CMK (cell line): Measurements from ENCODE around the gene SLC6A11.

Experiments used
- DNase-seq: peaks from one replicate; pipeline ENCODE4 v3.0.0-alpha.2; 2010; ENCODE audit warnings: low read depth

Gene SLC6A11

DNA sequence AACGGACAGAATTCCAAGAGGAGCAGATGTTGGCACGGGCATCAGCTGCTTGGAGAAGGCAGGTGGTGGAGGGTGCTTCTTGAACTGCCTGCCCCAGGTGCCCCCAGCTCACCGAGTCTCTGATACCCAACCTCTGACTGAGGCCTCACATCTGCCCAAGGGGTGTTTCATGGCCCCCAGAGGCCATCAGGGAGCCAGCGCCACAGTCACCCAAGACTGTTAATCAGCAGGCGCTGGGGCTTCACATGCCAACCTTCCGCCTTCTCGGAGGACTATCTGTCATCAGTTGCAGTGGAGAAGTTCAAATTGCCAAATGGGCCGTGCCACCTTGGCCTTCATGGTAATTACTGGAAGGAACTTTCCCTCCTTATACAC is 114.6 kb downstream of the SLC6A11 start:
- DNase-seq = no peak

DNA sequence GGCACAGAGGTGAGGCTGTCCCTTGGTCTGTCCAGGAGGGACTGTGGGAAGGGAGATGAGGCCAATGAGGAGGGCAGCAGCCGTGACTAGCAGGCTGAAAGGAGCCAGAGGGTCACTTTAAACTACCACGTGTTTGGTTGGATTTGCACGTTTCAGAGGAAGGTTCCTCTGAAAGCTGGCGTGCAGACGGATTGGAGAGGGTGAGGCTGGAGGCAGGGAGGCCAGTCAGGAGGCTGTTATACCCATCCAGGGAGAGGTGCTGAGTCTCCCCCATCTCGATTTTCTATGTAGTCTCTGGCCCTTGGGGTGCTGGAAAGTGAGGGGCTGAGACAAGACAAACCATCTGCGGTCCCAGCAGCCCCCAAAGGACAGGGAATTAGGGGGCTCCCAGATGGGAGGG is 116.6 kb downstream of the SLC6A11 start:
- no peak for DNase-seq

DNA sequence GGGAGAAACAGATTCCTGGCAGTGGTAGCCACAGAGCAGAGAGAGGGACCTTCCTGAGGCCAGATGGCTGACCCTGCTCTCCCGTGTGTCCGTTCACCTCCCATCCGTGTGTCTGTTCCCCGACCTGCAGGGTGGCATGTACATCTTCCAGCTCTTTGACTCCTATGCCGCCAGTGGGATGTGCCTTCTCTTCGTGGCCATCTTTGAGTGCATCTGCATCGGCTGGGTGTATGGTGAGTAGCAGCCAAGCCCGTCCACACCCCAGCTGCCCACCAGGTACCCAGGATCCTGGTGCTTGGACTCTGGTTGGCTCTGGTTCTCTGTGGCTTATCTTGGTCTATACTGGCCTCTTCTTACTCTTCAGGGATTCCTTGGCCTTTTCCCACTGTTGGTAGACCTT is 117.0 kb downstream of the SLC6A11 start:
- no peak for DNase-seq

DNA sequence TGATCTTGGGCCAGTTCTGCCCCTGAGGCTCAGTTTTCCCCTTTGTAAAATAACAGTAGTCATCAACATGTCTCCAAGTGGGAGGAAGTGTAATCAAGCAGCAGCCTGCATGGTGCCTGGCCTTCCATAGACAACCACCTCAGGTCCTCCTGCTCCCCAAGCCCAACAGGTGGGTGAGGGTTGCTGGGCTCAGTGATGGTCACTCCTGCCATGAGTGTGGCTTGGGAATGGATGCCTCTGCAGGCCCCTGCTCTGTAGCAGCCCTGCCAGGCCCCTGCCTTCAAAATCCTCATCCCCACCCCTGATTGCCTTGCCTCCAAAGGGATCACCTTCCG is 117.4 kb downstream of the SLC6A11 start:
- no peak for DNase-seq

DNA sequence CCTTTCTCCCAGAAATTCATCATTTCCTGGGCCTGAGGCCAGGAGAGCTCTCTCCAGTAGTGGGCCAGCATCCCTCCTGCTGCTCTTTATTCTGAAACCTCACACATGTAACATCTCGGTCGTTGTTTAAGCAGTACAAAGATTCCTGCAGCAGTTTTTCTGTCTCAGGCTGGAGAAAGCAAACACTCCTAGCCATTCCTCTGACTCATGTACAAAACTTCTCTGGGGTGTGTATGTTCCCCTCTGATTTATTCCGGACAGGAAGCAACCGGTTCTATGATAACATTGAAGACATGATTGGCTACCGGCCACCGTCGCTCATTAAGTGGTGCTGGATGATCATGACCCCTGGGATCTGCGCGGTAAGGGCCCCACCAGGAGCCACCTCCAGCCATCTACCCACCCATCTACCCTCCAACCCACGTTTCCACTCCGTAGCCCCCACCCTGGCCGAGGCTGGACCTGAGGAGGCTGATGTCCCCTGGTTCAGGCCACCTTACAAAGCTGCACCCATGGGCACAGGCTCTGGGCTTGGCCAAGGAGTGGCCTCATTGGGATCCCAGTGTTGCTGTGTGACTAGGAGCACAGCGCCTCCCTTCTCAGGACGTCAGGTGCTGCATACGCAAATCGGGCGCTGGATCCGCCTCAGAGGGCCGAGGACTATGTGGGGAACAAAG is 117.9 kb downstream of the SLC6A11 start:
- no peak for DNase-seq

DNA sequence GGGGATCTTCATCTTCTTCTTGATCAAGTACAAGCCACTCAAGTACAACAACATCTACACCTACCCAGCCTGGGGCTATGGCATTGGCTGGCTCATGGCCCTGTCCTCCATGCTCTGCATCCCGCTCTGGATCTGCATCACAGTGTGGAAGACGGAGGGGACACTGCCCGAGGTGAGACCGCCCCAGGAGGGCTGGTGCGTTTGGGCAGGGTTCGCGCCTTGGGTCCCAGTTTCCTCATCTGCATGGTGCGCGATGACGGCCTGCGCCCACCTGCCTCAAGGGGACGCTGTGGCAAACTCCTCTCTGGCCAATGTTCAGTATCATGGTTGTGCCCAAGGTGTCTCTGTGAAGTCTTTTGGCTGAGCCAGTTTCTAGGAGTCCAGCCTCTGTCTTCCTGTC is 119.0 kb downstream of the SLC6A11 start:
- no peak for DNase-seq

DNA sequence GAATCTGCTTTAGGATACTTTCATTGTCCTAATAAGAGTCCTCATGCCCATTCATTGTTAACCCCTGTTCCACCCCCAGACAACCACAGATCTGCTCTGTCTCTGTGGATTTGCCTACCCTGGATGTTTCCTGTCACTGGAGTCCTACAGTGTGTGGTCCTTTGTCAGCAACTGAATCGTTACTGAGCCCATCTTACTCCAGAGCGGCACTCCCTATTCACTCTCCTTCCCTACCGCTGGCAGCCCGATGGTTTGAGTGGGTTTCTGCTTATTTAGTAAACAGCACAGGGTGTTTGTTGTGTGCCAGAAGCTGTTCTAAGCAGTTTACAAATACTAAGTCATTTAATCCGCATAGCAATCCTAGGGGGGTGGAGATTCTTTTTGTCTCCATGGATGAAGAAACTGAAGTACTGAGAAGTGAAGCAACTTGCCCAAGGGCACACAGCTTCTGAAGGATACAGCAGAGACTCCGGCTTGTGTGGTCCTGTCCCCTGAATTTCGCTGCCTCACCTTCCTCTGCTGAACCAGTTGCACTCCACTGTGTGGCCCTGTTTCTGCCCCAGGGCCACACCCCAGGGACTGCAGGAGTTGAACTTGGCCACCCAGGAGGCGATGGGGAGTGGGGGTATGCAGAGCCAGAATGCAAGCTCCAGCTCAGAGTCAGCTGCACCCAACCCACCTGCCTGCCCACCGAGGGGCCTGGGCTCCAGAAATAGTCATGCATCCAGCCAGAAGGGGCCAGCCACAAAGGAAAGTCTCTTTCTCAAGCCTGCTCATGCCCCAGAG is 120.0 kb downstream of the SLC6A11 start:
- no peak for DNase-seq

DNA sequence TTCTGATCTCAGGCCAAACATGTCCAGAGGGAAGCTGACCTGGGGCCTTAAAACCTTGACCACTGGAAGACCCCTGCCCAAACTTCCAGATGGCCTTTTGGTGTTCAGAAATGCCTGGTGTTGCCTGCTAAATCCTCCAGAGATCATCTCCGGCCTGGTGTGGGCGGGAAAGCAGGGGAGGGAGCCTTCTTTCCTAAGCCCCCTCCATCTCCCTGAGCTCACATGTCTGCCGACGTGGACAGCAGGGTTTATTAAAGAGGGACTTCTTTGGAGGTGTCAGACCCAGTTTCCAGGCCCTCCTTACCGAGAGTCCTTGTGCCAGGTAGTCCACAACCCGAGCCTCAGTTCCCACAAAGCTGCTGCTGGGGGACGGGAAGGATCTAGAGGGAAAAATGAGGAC is 120.7 kb downstream of the SLC6A11 start:
- no peak for DNase-seq

DNA sequence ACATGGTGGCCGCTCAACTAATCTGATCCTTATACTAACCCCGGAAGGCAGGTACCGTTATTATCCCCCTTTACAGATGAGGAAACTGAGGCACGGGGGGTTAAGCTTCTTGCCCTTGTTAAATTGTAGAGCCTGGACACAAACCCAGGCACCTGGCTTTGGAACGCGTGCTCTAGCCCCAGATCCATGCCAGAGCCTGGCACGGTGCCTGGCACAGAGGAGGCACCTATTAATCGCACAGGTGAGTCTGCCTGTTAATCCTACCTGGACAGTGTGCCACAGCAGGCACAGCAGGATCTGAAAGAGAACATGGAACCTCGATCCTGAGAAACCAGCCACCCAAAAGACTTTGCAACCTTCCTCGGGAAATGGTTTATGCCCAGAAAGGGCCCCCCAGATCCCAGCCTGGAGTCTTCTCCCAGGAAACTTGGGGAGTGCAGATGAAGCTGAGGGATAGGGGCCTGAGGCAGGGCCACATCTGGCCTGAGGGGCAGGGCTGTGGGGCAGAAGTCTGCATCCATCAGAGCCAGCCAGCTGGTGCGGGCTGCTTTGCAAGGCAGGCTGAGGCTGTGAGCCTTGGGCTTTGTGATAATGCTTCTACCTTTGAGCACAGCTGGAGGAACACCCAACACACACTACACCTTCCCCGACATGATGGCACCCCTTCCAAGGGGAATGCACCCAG is 121.3 kb downstream of the SLC6A11 start:
- no peak for DNase-seq

DNA sequence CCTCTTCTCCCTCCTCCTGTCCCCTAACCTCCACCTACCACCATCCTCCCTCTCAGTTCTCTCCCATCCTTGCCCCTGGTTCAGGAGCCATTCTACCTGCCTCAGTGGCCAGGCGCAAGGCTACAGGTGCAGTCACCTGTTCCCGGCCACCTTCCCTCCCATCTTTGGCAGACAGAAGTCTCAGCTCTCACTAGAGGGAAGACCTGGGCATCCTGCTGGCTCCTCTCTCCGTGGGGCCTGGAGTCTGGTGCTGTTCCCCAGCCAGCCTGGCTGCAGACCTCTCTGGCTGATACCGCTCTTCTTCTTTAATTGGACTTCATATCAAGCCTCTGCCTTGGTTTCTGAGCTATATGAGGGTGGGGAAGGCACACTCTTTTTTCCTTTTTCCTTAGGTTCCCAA is 123.5 kb downstream of the SLC6A11 start:
- no peak for DNase-seq

DNA sequence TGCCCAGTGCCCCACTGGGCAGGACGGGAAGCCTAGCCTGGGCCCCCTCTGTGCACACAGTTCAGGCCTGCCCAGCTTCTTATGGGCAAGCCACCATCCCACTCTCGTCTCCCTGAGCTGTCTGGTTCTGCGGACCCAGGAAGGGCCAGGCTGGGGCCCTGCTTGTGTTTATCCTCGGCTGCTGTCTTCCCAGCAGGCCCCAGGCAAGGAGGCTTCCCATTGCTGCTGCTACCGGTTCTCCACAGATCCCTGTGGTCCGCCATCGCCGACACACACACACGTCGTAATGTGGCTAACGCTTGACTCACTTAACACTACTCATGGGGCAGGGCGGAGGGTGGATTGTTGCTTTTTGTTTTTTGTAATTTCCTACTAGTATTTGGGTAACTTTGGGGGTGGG is 124.1 kb downstream of the SLC6A11 start:
- no peak for DNase-seq

DNA sequence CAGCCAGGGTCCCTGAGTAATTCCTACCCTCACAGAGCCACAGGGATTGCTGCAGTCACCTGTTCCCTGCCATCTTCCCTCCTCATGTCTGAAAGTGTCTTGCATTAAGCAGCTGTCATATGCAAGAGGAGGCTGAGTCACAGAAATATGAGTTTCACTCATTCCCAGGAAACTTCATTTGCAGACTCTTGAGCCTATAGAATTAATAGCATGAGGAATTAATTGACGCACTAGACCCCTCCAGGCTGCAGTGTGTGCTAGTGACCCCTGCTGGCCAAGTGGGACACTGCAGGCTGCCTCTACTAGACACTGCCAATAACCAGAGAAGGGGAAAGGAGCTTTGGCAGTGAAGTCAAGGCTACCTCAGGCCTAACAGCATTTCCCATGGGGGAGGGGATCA is 125.9 kb downstream of the SLC6A11 start:
- DNase-seq = no peak

DNA sequence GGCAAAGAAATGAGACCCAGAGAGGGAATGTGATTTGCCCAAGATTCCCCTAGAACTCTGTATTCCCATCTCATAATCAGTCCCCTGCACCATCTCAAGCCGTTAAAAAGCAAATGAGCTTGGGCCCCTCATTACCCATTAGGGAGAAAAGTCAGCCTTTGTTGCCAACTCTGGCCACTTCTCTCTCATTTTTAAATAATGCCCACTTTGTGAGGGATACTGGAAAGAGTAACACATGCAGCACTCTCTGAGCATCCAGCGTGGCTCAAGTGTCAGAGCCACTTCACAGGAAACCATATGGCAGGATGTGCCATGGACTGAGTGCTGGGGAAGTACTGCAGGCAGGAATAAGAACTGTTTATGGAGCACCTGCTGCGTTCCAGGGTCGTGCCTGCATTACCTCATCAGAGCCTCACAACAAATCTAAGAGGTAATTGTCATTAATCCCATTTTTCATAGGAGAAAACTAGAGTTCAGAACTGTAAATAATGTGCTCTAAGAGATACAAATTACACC is 126.7 kb downstream of the SLC6A11 start:
- DNase-seq = no peak

DNA sequence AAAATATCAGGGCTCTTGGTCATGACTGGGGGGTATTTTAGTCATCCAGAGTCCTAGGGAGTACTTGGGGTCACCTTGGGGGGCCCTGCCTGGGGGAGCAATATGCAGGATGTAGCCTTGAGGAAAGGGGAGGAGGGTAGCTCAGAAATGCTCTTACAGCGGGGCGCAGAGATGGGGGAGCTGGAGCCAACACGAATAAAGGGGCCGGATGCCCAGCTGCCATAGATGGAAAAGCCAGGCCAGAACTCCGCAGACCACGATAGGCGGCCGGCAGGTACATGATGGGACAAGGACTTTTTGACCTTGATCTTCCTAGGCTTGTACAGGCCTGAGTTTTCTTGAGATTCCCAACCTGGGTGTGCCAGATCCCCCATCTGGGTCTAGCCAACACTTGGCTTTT is 128.8 kb downstream of the SLC6A11 start:
- no peak for DNase-seq

DNA sequence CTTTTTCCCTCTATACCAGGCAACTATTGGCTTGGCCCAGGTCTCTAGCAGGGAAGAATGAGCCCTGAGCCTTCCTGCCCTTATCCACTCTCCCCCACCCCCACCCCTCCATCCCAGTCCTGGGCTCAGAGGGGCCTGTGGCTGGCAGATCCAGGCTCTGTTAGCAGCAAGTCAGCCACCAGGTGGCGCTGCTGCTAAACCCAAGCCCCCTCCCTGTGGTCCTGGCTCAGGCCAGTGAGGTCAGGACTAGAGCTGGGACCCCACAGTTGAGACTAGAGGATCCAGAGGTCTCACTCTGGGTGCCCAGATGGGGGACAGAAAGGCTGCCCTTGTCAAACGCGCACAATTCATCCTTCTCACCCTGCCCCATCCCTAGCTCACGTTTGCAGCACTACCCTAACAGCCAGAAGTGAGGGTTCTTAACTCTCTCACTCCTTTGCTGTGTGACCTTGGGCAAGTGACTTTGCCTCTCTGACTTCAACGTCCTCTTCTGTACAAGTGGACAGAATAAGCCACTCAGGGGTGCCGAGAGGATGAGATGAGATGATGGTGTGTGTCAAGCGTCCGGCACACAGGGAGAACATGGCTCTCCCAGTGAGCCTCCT is 129.8 kb downstream of the SLC6A11 start:
- DNase-seq = no peak

DNA sequence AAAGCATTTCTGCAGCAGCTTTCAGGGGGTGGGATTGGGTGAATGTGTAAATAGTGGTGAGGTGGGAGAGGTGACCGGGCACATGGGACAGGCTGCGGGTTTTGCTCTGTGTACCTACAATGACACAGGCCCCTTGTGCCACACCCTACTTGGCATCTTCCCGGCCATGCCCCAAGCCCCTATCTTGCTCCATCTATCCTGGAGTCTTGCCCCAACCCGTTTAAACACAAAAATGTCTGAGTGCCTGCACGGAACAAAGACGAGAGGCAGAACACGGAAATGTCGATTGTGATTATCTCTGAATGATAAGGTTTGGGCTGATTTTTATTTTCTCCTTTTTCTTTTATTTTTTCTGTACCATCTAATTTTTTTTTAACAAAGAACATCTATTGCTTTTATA is 130.5 kb downstream of the SLC6A11 start:
- DNase-seq = no peak

DNA sequence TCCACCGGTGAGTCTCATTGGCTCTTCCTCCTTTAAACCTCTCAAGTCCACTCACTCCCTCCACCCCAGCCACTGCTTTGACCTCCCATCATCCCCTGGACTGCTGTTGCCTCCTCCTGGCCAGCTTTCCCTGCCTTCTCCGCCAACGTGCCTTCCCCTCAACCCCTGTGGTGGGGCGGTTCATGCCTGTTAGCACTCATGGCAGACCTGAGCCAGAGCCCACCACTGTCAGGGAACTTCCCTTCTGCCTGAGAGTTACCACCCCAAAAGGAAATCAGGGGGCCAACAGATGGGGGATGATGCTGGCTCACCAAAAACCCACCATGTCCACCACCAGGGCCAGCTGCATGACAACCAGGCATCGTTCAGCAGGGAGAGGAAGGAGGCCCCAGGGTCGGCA is 132.3 kb downstream of the SLC6A11 start:
- no peak for DNase-seq

DNA sequence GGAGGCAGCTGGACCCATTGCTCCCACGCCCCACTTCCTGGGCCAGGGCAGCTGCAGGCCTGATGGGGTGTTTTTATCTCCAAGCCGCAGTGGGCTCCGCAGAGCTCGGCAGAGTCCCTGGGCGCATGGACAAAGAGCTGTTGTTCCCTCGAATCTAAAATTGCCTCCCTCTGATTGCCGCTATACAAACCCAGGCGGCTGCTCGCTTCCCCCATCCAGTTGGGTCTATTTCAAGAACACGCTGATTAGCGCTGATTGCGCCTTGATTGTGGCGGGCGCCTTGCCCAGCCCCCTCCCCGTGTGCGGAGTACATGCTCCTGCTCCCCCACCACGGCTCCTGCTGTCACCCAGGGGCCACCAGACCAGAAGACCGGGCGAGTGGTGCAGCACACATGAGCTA is 133.2 kb downstream of the SLC6A11 start:
- DNase-seq = no peak

DNA sequence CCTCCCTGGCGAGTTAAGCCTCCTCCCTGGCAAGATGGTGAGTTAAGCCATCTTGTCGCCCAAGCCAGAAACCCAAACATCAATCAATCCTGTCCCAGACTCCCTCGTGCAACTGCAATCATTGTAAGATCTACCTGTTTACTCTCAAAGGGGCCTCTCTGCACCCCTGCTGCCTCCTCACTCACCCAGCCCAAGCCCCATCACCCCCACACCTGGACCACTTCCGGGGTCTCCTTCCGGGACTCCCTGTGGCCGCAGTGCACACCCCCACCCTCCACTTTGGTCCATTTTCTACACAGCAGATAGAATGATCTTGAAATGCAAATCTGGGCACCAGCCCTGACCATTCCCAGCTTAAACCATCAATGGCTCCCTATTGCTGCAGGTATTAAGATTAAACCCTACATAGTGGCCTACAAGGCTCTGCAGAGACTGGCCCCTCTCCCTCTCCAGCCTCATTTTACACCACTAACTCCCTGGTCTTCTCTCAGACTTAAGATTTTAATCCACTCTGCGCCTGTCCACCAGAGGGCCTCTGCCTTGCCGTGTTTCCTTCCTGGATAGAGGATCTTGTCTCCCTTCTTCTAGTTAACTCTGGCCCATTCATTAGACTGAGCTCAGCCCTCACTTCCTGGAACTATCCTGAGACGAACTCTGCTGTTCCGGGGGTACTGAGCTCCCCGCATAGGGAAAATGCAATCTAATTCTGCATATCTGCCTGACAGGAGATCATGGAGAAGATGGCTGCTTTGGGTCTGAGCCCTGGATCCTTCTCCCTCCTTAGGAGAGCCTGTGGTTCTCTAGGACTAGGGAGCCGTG is 134.7 kb downstream of the SLC6A11 start:
- no peak for DNase-seq

DNA sequence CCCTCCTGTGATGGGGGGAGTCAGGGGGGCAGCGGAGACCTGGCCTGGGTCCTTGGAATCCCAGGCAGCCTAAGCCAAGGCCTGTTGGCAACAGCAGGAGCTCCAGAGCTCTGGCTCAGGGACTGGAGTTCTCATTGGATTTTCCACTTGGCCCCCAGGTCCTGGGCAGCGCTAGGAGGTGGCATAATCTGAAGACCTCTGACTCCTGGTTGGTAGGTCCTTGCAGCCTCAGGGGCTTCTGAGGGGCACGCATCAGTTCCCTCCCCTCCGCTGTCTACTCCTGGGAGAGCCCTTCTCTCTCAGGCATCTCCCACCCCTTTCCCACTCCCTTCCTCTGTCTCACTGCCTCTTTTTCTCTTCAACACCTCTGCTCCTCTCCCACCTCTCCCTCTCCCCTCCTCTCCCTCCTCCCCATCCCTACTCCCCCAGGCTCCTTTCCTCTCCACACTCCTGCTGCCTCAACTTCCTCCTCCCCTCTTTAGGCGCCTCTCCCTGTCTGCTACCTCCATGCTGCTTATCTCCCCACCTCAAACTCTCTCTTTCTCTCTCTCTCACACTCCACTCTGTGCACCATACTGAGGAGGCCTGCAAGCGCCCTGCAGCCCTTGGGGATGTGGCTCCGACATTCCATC is 135.4 kb downstream of the SLC6A11 start:
- no peak for DNase-seq

DNA sequence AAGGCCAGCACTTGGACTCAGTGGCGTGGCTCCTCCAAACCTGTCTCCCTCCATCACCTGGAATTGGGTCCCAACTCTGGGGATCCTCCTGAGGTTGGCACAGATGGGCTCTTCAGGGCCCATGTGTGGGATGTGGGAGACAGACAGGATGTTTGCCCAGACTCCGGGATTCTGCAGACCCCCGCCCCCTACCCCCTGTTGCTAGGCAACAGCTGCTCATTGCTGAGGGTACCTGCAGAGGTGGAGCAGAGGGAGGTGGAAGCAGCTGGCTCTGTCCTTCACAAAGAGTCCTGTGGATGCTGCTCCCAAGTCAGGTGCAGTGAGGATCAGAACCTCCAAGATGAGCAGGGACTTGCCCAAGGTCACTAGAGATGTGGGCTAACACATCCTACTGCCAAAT is 136.5 kb downstream of the SLC6A11 start:
- DNase-seq = no peak

DNA sequence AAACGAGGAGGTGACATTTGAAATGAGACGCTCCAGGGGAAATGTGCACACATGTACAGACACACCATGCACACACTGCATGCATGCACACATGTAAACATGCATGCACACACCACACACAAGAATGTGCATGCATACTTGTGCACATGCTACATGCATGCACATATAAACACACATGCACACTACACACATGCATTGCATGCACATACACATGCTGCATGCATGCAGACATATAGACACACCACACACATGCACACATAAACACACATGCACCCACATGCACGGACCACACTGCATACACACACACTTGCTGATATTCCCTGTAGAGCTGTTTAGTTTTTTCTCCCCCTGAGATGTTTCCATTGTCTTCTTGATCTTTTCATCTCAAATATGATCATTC is 138.7 kb downstream of the SLC6A11 start:
- no peak for DNase-seq
